GM12801 (cell line): ENCODE data around the gene ECI1.

Experiments used
- CTCF ChIP-seq: IDR thresholded peaks from one replicate; pipeline ENCODE4 v1.5.1; 2011; ENCODE audit warnings: control low read depth; ENCODE audit not compliant: insufficient read length; ENCODE audit errors: extremely low read depth

The ECI1 gene

GRCh38 chr16:2212362-2213324 is 38.7 kb downstream of the ECI1 start:
- TF ChIP-seq CTCF: no peak

- TF ChIP-seq CTCF: no peak
These were observed 39.5 kb downstream of the ECI1 start for GRCh38 chr16:2211923-2212347.

GRCh38 chr16:2210386-2211365 is 40.7 kb downstream of the ECI1 start, which contains the start of gene BRICD5:
BRICD5 (minus strand) TSS chr16:2210863; CDS start chr16:2210833, 30 bp downstream.
- no peak for TF ChIP-seq CTCF

- no peak for TF ChIP-seq CTCF
These were observed 41.4 kb downstream of the ECI1 start for GRCh38 chr16:2210009-2210332.

GRCh38 chr16:2209258-2210008 is 42.0 kb downstream of the ECI1 start:
- TF ChIP-seq CTCF: no peak

GRCh38 chr16:2208772-2209171 is 42.6 kb downstream of the ECI1 start:
- no peak for TF ChIP-seq CTCF
